Hematopoietic multipotent progenitor cell treated with erythropoietin and hydrocortisone succinate and interleukin-3 and kit ligand, for 17 days (in vitro differentiated cells): ENCODE data around the gene NEK6.

Experiments used
- DNase-seq: peaks from one replicate; pipeline ENCODE4 v3.0.0-alpha.2; 2015; ENCODE audit warnings: low spot score

Gene NEK6

GRCh38 chr9:124399323-124399967, 141.7 kb downstream of the NEK6 start:
- no peak for DNase-seq

GRCh38 chr9:124399968-124400940, 142.5 kb downstream of the NEK6 start:
- DNase-seq, result no peak
